ENCODE results near the gene PEX19.

Gene PEX19

GRCh38 chr1:160257411-160258015 lies 27.4 kb downstream of the PEX19 start:
- ChIA-PET CTCF (interaction anchor here (0.9 to 2.0 kb wide), 6 partner anchors 8 to 179 kb away, joined by 3 to 8 read pairs (median 4); no protein-coding TSS in a partner anchor), POLR2A (no interaction called here)
- no peak for TF ChIP-seq CTCF (IDR thresholded peaks at IDR 0.05; ENCODE audit: control extremely low read depth, extremely low read depth, low read depth, missing control alignments)
- DNase-seq (ENCODE audit: extremely low spot score) = no peak

GRCh38 chr1:160256396-160257046 lies 28.4 kb downstream of the PEX19 start:
- POLR2A ChIA-PET = no interaction called here
- DNase-seq (ENCODE audit: extremely low spot score) = no peak

GRCh38 chr1:160255781-160256300 lies 29.1 kb downstream of the PEX19 start:
- DNase-seq (ENCODE audit: extremely low spot score) = no peak
- POLR2A ChIA-PET = no interaction called here
- CTCF ChIA-PET = interaction anchor here (2.5 to 5.2 kb wide), 3 partner anchors 15 to 63 kb away, joined by 13 to 84 read pairs (median 45); no protein-coding TSS in a partner anchor
- TF ChIP-seq CTCF (IDR thresholded peaks at IDR 0.05; ENCODE audit: control extremely low read depth, extremely low read depth, low read depth, missing control alignments) = no peak

More at GRCh38 chr1:160256396-160257046, 28.4 kb downstream of the PEX19 start:
- CTCF ChIA-PET = interaction anchor here (0.9 to 1.5 kb wide), 5 partner anchors 9 to 178 kb away, joined by 3 to 7 read pairs (median 3); no protein-coding TSS in a partner anchor
- no peak for TF ChIP-seq CTCF (IDR thresholded peaks at IDR 0.05; ENCODE audit: control extremely low read depth, extremely low read depth, low read depth, missing control alignments)

GRCh38 chr1:160251687-160252526 lies 33.0 kb downstream of the PEX19 start:
- CTCF ChIA-PET = interaction anchor here (0.6 to 6.6 kb wide), 56 partner anchors 9 to 474 kb away, joined by 3 to 91 read pairs (median 5); partner anchors contain the start of genes CASQ1, DCAF8 and PEX19
- POLR2A ChIA-PET = interaction anchor here (1.2 to 1.5 kb wide), 2 partner anchors 9 to 11 kb away, joined by 3 to 4 read pairs; partner anchors contain the start of gene DCAF8
- TF ChIP-seq CTCF (IDR thresholded peaks at IDR 0.05; ENCODE audit: control extremely low read depth, extremely low read depth, low read depth, missing control alignments) = peak; percentile 71
- peak; percentile 67 for DNase-seq (ENCODE audit: extremely low spot score)

- CTCF ChIA-PET = interaction anchor here (1.0 to 6.6 kb wide), 22 partner anchors 10 to 173 kb away, joined by 3 to 91 read pairs (median 17); partner anchors contain the start of gene DCAF8
Measured at GRCh38 chr1:160251011-160251410, 33.9 kb downstream of the PEX19 start.

More at GRCh38 chr1:160251011-160251410, 33.9 kb downstream of the PEX19 start:
- no peak for DNase-seq (ENCODE audit: extremely low spot score)
- no peak for TF ChIP-seq CTCF (IDR thresholded peaks at IDR 0.05; ENCODE audit: control extremely low read depth, extremely low read depth, low read depth, missing control alignments)
- POLR2A ChIA-PET = no interaction called here

Data from GM10248 (cell line).